Measurements from ENCODE around the gene PCED1A. TPM values are rescaled to one million over a fixed set of nuclear protein-coding genes. Genes with fewer than 3 reads are reported as not detected.

Gene PCED1A
- total RNA-seq, 2 donors from 2014 or later = 40.2 to 46.5 TPM

GRCh38 chr20:2796011-2796660, 44.3 kb downstream of the PCED1A start:
- H3K4me3 ChIP-seq (ENCODE audit: low read length) = no peak overlapping the region

GRCh38 chr20:2795451-2795850, 45.0 kb downstream of the PCED1A start:
- Mint-ChIP-seq H3K36me3 (ENCODE audit: low read depth) (peaks cover 38% of the 10 kb centered on the region), H3K9me3 (no peaks in the 10 kb centered on the region), H3K4me1 (peaks cover 9% of the 10 kb centered on the region), H3K27me3 (ENCODE audit: insufficient read depth) (peaks cover 7% of the 10 kb centered on the region), H3K27ac (no peak overlapping the region), H3K4me3 (no peak overlapping the region)
- Histone ChIP-seq H3K27ac (ENCODE audit: low read depth, low read length) (no peak overlapping the region), H3K4me3 (ENCODE audit: low read length) (no peak overlapping the region), H3K9me3 (ENCODE audit: control insufficient read depth, low read length) (no peaks in the 10 kb centered on the region), H3K9ac (ENCODE audit: extremely low read depth, low read length, poor library complexity, severe bottlenecking) (no peak overlapping the region), H3K36me3 (ENCODE audit: control insufficient read depth, insufficient read depth, low read length) (peaks cover 27% of the 10 kb centered on the region), H3K4me1 (ENCODE audit: control insufficient read depth, insufficient read depth, low read length) (no peaks in the 10 kb centered on the region), H3K27me3 (ENCODE audit: control insufficient read depth, insufficient read depth, low read length, poor library complexity, severe bottlenecking) (no peaks in the 10 kb centered on the region)
- DNase-seq = no peak
- 90 to 96% methylated on average over 20 to 24 of the region's 24 CpGs for WGBS, 2 experiments (ENCODE audit: insufficient coverage in 1 of 2, insufficient read length in 1 of 2)
- TF ChIP-seq CTCF (conservative IDR thresholded peaks at IDR 0.05) = no peak

More at GRCh38 chr20:2796011-2796660, 44.3 kb downstream of the PCED1A start:
- Histone ChIP-seq H3K36me3 (ENCODE audit: control insufficient read depth, insufficient read depth, low read length) (peaks cover 27% of the 10 kb centered on the region), H3K4me1 (ENCODE audit: control insufficient read depth, insufficient read depth, low read length) (no peaks in the 10 kb centered on the region), H3K27ac (ENCODE audit: low read depth, low read length) (no peak overlapping the region), H3K9ac (ENCODE audit: extremely low read depth, low read length, poor library complexity, severe bottlenecking) (no peak overlapping the region), H3K27me3 (ENCODE audit: control insufficient read depth, insufficient read depth, low read length, poor library complexity, severe bottlenecking) (peaks cover 2% of the 10 kb centered on the region), H3K9me3 (ENCODE audit: control insufficient read depth, low read length) (no peaks in the 10 kb centered on the region)
- WGBS, 2 experiments (ENCODE audit: insufficient coverage in 1 of 2, insufficient read length in 1 of 2) = 92 to 95% methylated on average over 15 to 20 of the region's 20 CpGs
- no peak for DNase-seq
- no peak for TF ChIP-seq CTCF (conservative IDR thresholded peaks at IDR 0.05)
- Mint-ChIP-seq H3K4me1 (peaks cover 13% of the 10 kb centered on the region), H3K27ac (no peak overlapping the region), H3K4me3 (no peak overlapping the region), H3K9me3 (no peaks in the 10 kb centered on the region), H3K27me3 (ENCODE audit: insufficient read depth) (peaks cover 8% of the 10 kb centered on the region), H3K36me3 (ENCODE audit: low read depth) (peaks cover 38% of the 10 kb centered on the region)

DNA sequence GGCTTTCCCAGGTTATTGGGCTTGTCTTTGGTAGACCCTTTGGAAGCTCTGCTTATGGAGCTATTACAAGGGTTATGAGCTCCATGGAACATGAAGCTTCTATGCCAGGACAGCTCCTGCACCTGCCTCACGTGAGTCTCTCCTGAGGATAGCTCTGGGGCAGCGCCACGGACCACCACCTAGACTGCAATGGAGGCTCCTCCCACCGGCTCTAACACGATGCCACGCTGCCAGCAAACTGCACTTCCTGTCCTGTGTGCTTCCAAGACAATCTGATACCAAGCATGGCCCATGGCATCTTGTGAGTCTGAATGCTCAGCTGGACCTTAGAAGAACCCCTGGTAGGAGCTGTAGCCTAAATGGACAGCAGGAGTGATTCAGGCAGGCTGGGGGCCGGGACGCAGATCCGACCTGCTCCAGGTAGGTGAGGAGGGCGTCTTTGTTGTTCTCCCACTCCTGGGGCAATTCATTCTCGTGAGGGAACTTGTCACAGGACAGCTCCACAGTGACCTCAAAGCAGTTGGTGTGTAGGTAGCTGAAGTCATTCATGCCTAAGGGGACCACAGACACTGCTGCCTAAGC, 45.5 kb downstream of the PCED1A start:
- Mint-ChIP-seq H3K9me3 (no peaks in the 10 kb centered on the region), H3K36me3 (ENCODE audit: low read depth) (peaks cover 38% of the 10 kb centered on the region), H3K27ac (no peak overlapping the region), H3K4me3 (no peak overlapping the region), H3K27me3 (ENCODE audit: insufficient read depth) (peaks cover 11% of the 10 kb centered on the region), H3K4me1 (peaks cover 9% of the 10 kb centered on the region)
- Histone ChIP-seq H3K4me3 (ENCODE audit: low read length) (no peak overlapping the region), H3K27ac (ENCODE audit: low read depth, low read length) (no peak overlapping the region), H3K9me3 (ENCODE audit: control insufficient read depth, low read length) (no peaks in the 10 kb centered on the region), H3K27me3 (ENCODE audit: control insufficient read depth, insufficient read depth, low read length, poor library complexity, severe bottlenecking) (no peaks in the 10 kb centered on the region), H3K9ac (ENCODE audit: extremely low read depth, low read length, poor library complexity, severe bottlenecking) (no peak overlapping the region), H3K4me1 (ENCODE audit: control insufficient read depth, insufficient read depth, low read length) (no peaks in the 10 kb centered on the region), H3K36me3 (ENCODE audit: control insufficient read depth, insufficient read depth, low read length) (peaks cover 27% of the 10 kb centered on the region)
- 95 to 97% methylated on average over 11 of the region's 11 CpGs for WGBS, 2 experiments (ENCODE audit: insufficient coverage in 1 of 2, insufficient read length in 1 of 2)
- TF ChIP-seq CTCF (conservative IDR thresholded peaks at IDR 0.05) = no peak
- no peak for DNase-seq

Data from endodermal cell (in vitro differentiated cells).